Glomerular visceral epithelial cell (primary cell): Measurements from ENCODE around the gene TRPV6.

Experiments
- DNase-seq: peaks from one replicate; pipeline ENCODE4 v3.0.0-alpha.2; 2016; ENCODE audit errors: extremely low spot score

TRPV6 gene

DNA sequence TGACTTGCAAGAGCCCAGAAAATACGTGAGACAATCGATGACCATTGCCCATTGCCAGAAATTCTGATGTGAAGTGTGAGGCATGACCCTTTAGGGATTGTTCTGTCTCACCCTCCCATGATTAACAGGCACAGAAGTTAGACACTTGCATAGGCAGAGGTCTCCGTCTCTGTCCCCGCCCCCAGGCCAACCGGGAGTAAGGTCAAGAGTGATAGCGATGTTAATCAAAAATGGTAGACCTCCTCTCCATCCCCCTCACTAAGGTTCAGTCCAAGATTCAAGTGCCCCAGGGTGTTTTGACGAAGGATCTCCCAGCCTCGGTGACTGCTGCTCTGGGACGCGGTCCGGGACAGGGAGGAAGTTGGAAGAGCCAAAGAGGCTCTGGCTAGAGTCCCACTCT is 22.7 kb upstream of the TRPV6 start:
- DNase-seq = no peak

DNA sequence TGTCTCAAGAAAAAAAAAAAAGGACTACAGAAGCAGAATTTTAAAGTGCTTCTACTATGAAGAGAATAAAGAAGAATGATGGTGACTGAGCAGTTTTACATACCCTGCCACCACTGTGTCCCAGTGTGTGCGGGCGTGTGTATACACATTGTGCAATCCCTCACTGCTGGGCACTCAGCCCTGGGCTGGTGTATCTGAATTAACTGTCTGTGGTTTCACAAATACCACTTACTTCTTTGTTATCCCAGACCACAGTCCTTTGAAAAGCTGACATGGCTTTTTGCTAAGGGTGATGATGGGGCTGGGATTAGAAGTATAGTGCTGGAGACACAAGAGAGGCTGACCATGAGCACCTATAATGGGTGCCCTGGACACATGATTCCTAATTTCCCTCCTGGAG is 21.1 kb upstream of the TRPV6 start:
- DNase-seq = no peak

DNA sequence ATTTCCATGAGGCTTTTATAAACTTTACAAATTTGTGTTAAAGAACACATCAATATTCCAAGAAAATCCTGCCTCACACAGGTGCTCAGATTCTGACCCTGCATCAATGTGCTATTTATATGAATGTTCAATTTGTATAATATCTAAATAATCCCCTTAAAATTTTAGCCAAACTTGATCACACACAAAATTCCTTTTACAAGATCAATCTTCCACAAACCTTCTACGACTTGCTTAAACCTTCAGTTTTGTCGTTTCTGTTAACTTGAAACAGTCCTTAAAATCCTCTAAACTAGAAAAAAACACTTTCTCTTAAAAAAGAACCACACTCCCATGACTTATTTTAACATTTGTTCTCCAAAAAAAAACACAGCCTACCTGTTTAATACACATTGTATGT is 20.2 kb upstream of the TRPV6 start:
- no peak for DNase-seq

DNA sequence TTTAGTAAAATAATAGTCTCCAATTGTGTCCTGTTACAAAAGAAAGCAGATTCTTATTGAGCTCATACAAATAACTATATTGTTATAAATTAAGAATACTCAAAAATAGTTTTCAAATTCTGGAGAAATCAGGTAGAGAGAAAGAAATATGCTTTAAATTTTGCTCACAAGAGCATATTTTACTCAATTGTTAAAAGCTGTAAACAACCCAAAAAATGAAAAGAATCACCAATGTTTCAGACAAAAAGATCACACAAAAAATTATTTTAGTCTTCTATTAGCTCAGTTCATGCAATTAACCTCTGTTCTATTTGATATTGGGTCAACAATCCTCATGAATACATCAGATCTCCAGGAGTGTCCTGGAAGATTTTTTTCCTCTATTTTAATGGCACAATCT is 18.6 kb upstream of the TRPV6 start:
- no peak for DNase-seq

DNA sequence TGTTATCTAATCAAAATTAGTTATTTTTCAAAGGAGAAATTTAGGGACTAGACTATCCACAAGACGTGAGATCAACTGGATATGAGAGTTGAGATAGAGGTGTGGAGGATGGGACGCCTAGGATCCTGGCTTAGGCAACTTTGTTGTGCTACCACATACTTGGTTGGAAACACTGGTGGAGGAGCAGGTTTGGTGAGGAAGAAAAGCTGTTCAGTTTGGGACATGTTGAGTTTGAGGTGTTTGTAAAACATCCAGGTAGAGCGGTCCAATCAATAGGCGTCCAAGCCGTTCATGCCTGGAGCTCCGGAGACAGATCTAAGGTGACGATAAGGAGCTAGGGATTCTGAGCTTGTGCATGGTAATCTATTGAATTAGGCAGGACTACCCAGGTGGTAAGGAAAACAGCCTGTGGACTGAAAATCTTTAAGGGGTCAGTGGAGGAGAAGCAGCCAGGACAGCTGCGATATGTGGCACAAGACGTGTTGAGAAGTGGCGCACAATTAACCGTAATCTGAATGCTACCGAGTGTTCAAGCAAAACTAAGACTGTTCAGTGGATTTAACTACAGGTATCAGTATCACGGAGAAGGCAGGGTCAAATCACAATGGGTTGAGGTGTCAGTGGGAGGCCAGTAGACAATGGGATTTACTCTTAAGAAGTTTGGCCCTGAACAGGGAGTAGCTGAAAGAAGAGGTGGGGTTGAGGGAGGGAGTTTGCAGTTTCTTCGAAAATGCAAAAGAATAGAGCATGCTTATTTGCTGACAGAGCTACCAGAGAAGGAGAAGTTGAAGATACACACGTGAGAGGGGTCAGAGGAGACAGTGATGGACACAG is 16.1 kb upstream of the TRPV6 start:
- no peak for DNase-seq

DNA sequence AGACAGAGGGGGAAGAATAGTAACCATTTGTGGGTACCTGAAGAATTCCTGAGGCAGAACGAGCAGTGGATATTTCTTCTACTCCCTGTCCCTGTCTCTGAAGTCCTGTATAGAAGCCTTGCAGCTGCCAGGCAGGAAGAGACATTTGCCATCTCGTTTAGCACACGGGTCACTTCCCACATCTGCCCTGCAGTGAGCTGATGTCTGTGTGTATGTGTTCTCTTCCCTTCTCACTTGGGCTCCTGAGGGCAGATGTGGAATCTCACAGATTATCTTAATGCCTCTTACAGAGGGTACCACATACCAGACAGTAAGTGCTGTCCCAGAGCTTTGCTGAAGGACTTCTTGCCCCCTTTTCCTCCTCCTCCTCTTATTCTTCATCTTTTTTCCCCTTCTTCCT is 14.1 kb upstream of the TRPV6 start:
- DNase-seq = no peak

DNA sequence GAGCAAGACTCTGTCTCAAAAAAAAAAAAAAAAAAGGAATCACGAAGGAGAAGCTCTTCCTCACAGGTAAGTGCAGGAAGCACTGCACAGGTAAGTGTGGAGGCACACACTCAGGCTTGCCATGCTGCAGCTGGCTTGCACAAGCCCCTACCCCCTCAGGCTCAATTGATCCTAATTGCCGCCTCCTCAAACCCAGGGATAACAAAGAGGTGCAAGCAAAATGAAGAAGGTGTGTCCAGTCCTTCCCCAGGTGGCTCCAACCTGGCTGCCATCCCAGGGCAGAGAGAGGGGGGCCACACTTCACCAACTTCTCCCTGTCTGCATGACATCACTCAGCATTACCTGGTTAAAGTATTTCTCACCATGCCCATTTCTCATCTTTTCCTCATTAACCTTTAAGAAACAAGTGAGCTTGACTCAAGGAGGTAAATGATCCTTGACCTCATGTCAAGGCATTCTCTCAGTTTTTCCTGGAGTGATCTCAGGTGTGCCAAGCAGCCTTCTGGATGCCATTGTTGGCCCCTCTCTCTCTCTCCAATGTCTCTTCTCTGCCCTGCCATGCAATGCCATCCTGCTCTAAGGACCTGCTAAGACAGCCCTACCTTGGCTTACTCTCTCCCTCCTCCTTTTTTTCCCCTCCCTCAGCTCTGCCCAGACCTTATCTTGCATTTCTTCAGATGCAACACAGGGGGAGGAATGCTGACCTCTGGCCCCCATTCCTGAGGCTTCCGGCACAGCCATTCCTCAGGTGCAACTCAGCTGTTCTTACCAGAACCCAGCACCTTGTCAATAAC is 13.0 kb upstream of the TRPV6 start:
- no peak for DNase-seq

DNA sequence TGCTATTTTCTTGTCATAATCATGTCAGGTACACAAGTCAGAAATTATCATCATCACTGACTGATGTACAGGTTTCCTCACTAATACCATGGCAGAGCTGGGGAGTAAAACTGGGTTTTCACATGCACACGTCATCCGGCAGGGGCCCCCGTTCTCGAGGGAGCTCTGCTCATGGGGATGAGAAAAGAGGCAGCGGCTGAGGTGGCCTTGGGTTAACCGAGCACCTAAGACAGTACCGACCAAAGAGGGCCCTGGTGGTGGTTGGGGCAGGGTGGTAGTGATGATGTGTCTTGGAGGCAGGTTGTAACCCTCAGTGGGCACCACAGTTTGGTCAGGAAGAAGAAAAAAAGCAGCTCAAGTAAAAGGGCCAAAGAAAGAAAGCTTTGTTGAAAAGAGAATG is 12.1 kb upstream of the TRPV6 start:
- no peak for DNase-seq

DNA sequence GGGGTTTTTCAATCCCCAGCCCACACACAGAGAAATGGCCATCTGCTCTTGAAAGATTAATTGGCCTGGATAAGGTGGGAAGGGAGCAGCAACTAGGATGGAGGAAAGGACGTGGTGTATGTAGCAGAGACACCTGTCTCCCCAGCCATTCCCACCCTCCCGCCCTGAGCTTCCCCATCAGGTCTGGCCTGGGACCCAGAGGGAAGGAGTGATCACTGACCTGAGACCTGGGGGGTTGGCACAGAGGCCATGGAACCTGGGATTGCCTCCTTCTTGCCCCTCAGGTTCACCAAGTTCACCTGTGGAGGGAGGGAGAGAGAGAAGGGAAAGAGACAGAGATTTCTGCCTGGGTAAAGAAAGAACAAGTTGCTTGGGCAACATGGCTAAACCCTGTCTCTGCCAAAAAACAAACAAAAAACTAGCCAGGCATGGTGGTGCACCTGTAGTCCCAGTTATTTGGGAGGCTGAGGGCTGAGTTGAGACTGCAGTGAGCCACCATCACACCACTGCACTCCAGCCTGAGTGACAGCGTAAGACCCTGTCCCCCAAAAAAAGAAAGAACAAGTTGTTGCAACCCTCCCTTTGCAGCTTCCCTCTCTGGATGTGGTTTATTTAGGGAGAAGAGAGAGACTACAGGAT is 11.3 kb upstream of the TRPV6 start:
- DNase-seq = no peak

DNA sequence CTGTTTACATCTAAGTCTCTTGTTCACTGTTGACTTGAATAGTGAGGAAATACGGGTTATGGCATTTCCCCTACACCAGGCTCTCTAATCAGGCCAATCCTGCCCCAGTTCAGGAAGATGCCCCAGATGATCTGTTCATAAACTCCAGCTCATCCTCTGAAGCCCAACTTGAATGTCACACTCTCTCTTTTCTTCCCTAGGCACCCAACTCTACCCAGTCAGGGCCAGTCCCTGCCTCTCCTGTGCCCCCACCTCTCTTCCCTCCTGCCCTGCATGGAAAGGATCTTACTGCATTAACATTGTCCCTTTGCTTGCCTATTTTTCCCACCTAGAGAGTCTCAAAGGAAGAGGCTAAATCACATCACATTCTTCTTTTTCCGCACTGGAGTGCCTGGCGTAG is 10.6 kb upstream of the TRPV6 start:
- DNase-seq = no peak

DNA sequence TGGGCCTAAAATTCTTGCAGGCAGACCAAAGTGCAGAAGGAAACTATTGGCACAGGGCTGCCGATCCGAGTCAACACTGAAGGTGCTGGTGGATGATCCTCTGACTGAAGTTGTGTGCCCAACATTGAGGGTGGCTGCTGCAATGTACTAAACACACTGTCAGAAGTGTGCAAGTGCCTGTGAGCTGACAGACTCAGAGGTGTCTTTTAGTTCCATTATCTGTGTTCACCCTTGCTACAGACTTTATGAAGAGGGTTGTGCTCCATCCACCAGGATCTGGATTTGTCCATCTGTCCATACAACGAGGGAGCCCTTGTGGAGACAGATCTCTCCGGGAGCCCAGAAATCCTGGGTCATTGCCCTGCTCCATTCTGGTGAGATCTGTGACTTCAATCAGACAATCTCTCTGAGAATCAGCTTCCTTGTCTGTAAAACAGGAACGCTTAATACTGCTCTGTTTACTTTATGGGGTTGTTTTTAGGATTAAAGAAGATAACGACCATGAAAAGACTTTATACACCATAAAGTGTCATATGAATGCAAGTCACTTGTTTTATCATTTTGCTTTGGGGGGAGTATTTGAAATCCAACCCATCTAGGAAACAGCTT is 9.5 kb upstream of the TRPV6 start:
- DNase-seq = no peak

DNA sequence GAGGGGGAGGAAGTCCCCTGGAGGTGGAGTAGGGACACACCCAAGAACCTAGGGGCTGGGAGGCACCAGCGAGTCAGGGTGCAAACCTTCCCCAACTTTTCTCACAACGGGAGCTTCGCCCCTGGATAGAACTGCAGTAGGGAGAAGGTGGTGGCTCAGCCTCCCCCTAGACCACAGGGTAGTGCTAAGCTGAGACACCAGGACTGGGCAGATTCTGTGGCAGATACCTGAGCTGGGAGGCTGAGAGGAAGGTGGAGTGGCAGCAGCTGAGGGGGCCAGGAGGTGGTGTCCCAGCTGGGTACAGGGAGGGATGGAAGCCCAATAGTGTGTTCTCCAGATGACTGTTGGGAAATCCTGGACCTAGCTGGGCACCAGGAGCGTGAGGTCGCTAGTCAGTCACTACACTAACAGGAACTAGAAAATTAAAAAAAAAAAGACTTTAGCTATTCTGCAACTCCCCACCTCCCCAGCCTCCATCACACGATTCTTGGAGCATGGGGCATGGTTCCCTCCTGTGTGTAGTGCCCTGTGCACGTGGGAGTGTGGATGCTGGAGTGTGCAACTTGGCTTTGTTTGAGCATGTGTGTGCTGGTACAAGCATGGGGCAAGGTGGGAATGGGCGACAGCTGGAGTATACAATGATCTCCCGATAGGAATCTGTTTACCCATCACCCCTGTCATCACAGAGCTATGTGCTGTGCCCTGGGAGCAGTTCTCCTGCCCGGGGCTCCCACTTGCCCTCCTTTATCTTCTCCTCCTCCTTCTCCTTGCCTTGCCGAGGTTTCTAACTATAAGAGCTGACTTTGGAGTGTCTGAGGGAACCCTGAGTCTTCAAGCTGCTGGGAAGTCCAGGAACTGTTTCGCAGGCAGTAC is 8.8 kb upstream of the TRPV6 start:
- no peak for DNase-seq

DNA sequence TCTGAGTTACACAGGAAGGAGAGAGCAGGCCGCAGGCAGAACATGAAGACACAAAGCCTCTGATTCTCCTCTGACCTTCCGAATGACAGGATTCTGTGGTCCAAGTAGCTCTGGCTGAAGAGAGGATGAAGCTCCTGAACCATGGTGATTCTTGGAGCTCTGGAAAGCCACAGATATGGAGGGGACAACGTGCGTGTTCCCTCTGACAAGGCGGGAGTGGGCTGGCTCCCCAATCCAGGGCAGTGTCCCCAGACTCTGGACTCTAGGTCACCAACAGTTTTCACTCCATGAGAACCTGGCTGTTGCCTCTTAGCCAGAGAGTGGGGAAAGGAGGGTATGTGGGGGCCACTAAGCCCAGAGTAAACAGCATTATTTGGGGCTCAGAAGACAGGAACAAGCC is 7.4 kb upstream of the TRPV6 start:
- DNase-seq = no peak

DNA sequence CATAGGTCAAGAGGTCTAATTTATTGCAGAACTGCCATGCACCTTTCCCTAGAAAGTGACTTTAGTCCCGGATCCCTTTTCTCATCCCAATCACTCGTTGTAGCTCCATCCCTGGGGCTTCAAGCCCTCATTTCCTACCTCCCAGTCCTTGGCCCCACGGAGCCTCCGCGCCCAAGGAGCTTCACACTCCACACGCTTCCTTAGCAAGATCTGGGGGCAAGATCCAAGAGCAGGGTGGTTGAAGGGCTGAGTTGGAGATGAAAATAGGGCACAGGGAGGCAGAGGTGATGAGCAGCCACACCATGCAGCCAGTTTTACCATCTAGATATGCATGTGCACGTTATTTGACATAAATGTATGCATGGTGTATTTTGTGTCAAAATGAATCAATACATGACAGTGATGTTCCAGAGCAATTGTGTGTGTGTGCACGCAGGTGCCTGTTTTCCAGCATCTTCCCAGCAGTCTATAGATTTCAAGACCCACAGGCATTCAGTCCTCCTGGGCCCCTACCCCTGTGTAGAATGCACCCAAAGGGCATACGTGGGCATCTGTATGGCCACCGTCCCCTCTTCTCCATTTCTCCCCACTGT is 6.0 kb upstream of the TRPV6 start:
- DNase-seq = no peak

DNA sequence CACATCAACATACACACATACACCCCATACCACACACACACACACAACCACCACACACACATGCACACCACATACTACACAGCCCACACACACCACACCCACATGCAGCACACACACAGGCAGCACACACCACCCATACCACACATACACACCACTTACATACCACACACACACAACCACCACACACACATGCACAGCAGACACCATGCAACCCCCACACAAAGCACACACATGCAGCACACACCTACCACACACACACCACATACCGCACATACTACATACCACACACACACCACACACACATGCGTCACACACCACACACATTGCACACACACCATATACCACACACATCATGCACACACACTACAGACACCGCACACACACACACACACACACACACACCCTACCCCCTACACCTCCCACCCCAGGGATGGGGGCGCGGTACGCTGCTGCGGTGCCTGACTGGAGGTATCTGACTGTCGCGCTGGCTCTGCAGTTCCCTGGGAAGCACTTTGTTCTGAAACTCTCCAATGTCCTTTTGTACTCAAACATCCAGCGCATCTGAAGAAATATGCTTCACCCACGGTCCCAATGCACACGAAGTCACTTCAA is 5.4 kb upstream of the TRPV6 start:
- no peak for DNase-seq

DNA sequence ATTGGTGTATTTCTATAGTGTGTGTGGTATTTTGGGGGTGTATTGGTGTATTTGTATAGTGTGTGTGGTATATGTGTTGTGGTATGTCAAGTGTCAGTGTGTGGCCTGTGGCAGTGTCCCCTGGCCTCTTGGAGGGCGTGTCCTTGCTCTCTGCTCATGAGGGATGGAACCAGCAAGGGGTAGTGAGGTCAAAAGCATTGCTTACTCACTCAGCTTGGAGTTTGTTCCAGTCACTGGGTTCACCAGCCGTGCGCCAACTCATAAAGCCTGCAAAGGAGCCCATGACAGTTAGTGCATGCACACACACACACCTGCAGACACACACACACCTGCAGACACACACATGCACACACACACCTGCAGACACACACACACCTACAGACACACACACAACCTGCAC is 4.3 kb upstream of the TRPV6 start:
- DNase-seq = no peak

DNA sequence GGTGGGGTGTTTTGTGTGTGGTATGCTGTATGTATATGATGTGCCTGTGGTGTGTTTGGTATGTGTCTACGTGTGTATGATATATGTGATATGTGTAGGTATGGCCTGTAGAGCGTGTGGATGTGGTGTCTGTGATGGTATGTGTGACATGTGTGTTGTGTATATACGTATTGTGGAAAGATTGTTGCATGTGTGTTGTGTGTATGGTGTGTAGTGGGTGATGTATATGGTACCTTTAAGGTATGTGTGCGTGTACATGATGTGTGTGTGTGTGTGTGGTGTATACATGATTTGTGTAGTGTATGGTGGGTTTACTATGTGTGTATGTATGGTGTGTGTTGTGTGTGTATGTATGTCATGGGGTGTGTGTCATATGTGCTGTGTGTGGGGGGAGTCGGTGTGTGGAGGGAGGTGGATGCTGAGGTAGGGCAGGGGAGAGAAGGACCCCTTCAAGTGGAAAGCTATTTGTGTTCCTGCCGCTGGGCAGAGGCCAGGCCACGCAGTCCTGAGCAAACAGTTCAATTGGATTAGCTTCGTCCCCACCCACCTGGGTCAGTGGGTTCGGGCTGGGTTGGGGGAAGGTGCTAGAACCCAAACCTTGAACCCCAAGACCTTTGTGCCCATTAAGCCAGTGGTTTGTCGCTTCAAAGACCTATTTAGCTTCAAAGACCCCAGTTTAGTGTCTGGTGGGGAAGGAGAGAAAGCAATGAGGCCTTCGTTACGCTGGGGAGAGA is 1.9 kb upstream of the TRPV6 start:
- no peak for DNase-seq

DNA sequence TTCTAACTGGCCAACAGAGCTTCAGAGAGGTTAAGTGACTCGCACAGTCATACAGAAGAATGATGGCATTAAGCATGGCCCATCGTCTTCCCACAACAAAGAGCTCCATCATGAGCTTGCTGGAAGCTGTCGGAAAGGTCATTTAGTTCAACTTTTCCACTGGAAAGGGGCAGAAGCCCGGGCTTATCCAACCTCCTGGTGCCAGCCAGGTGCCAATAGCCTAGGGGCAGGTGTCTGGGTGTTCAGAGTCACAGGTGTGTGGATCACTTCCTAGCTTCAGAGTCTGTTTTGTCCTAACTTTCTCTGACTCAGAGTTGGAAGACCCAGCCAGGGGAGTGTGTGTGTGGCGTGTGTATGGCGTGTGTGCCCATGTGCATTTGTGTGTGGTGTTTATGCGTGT is 1.3 kb upstream of the TRPV6 start:
- no peak for DNase-seq

DNA sequence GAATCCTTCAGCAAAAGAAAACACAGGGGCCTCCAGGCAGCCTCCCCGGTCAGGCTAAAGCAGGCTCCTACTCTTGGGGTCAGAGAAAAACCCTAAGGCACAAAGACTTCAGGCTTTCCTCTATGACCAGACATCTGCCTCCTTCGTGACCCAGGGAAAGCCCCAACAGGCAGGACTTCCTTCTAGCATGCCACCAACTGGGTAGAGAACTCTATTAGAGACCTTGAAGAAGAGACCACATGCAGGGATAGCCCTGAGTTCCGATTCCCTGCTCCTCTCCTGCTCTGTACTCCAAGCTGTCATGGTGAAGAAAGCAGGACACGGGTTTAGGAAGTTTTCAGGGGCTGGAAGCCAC is 1.3 kb downstream of the TRPV6 start:
- DNase-seq = no peak
